HG03139 (cell line): Measurements from ENCODE around the gene RAD54L.
A peak's percentile ranks its signal among the peaks of the same experiment; 100 is the strongest.
"Not testable (repeated sequence)": the region's sequence is repeated elsewhere in the genome, so short reads cannot be mapped to it uniquely, and the experiment has no call there.

Experiments used
- ATAC-seq: cut with Tn5 transposase; IDR thresholded peaks from one replicate; pipeline ENCODE4 v1.9.1; 2021; ENCODE audit not compliant: unreplicated experiment

Gene RAD54L

GRCh38 chr1:46238865-46239264 is 8.7 kb upstream of the RAD54L start:
- not testable (repeated sequence) for ATAC-seq

- not testable (repeated sequence) for ATAC-seq
Observed at GRCh38 chr1:46241733-46242132, 5.8 kb upstream of the RAD54L start.

GRCh38 chr1:46242918-46243317 is 4.6 kb upstream of the RAD54L start:
- ATAC-seq, result no peak

GRCh38 chr1:46243831-46244230 is 3.7 kb upstream of the RAD54L start:
- ATAC-seq, result not testable (repeated sequence)

- no peak for ATAC-seq
Observed at GRCh38 chr1:46244656-46245371, 2.7 kb upstream of the RAD54L start.

- not testable (repeated sequence) for ATAC-seq
Observed at GRCh38 chr1:46246136-46246535, 1.4 kb upstream of the RAD54L start.

GRCh38 chr1:46246548-46247435 is 771 bp upstream of the RAD54L start:
- peak; percentile 50 for ATAC-seq

- ATAC-seq, result no peak
Observed at GRCh38 chr1:46248122-46248920, 758 bp downstream of the RAD54L start.

- no peak for ATAC-seq
Observed at GRCh38 chr1:46254668-46255067, 7.1 kb downstream of the RAD54L start.

- ATAC-seq, result no peak
Observed at GRCh38 chr1:46256523-46256922, 9.0 kb downstream of the RAD54L start.

GRCh38 chr1:46262508-46262907 is 14.9 kb downstream of the RAD54L start:
- no peak for ATAC-seq

GRCh38 chr1:46263146-46263545 is 15.6 kb downstream of the RAD54L start:
- no peak for ATAC-seq

GRCh38 chr1:46268578-46268977 is 21.0 kb downstream of the RAD54L start:
- no peak for ATAC-seq

GRCh38 chr1:46274225-46275029 is 26.9 kb downstream of the RAD54L start:
- no peak for ATAC-seq

- no peak for ATAC-seq
Observed at GRCh38 chr1:46275030-46275337, 27.4 kb downstream of the RAD54L start.

- no peak for ATAC-seq
Observed at GRCh38 chr1:46277658-46278373, 30.3 kb downstream of the RAD54L start.

- ATAC-seq, result no peak
Observed at GRCh38 chr1:46278807-46279206, 31.2 kb downstream of the RAD54L start.

- no peak for ATAC-seq
Observed at GRCh38 chr1:46280092-46280491, 32.5 kb downstream of the RAD54L start.

- ATAC-seq, result no peak
Observed at GRCh38 chr1:46281021-46281420, 33.5 kb downstream of the RAD54L start.

- no peak for ATAC-seq
Observed at GRCh38 chr1:46284058-46284457, 36.5 kb downstream of the RAD54L start.
